GM12878 (cell line): Measurements from ENCODE around the gene ABL1. TPM values are rescaled to one million over a fixed set of nuclear protein-coding genes. Genes with fewer than 3 reads are reported as not detected.

ENCODE experiments used
- BCLAF1 ChIP-seq: fragments of 450-650 bp; IDR thresholded peaks from 2 replicates; pipeline ENCODE4 v1.6.1; 2017; ENCODE audit warnings: antibody characterized with exemption, mild to moderate bottlenecking, moderate library complexity
- BRCA1 ChIP-seq: IDR thresholded peaks from 2 replicates; pipeline ENCODE4 v1.6.1; 2011; ENCODE audit warnings: low read depth, low read length, improper control_type of control experiment
- CBX5 ChIP-seq: sonication (generic); IDR thresholded peaks from 2 replicates; pipeline ENCODE4 v1.6.1; 2016; ENCODE audit warnings: low read depth, moderate library complexity, mild to moderate bottlenecking, inconsistent platforms
- ESRRA ChIP-seq: IDR thresholded peaks from 2 replicates; pipeline ENCODE4 v1.6.1; 2012; ENCODE audit warnings: mild to moderate bottlenecking, low read length, improper control_type of control experiment
- HDGF ChIP-seq: fragments of 450-650 bp; IDR thresholded peaks from 2 replicates; pipeline ENCODE4 v1.6.1; 2016; ENCODE audit warnings: antibody characterized with exemption
- IKZF1 ChIP-seq: fragments of 450-650 bp; conservative IDR thresholded peaks from 2 replicates; pipeline ENCODE4 v1.6.1; 2017; ENCODE audit warnings: antibody characterized with exemption, mild to moderate bottlenecking
- IRF4 ChIP-seq: IDR thresholded peaks from 2 replicates; pipeline ENCODE4 v1.6.1; 2011; ENCODE audit warnings: low read depth, low read length
- KDM1A ChIP-seq: fragments of 200-600 bp; sonication (generic); IDR thresholded peaks from 2 replicates; pipeline ENCODE4 v1.6.1; 2016; ENCODE audit warnings: borderline replicate concordance
- KLF5 ChIP-seq: fragments of 450-650 bp; IDR thresholded peaks from 2 replicates; pipeline ENCODE4 v1.6.1; 2014; ENCODE audit warnings: mild to moderate bottlenecking; ENCODE audit not compliant: partially characterized antibody
- MTA2 ChIP-seq: fragments of 450-650 bp; IDR thresholded peaks from 2 replicates; pipeline ENCODE4 v1.6.1; 2016; ENCODE audit warnings: low read depth, mild to moderate bottlenecking, moderate library complexity
- NFYB ChIP-seq: IDR thresholded peaks from 2 replicates; pipeline ENCODE4 v1.6.1; 2011; ENCODE audit warnings: low read depth, mild to moderate bottlenecking, low read length, improper control_type of control experiment, moderate library complexity; ENCODE audit not compliant: insufficient read depth
- PML ChIP-seq: IDR thresholded peaks from 2 replicates; pipeline ENCODE4 v1.6.1; 2012; ENCODE audit warnings: low read length, inconsistent platforms
- RBBP5 ChIP-seq: fragments of 200-600 bp; sonication (generic); conservative IDR thresholded peaks from 2 replicates; pipeline ENCODE4 v1.6.1; 2016
- RELB ChIP-seq: fragments of 450-650 bp; IDR thresholded peaks from 2 replicates; pipeline ENCODE4 v1.6.1; 2017; ENCODE audit warnings: low read depth, mild to moderate bottlenecking, moderate library complexity
- SKIL ChIP-seq: fragments of 450-650 bp; IDR thresholded peaks from 2 replicates; pipeline ENCODE4 v1.6.1; 2017; ENCODE audit warnings: mild to moderate bottlenecking, low read depth, inconsistent platforms; ENCODE audit not compliant: poor library complexity, severe bottlenecking
- SREBF1 ChIP-seq: IDR thresholded peaks from 2 replicates; pipeline ENCODE4 v1.6.1; 2012; ENCODE audit warnings: mild to moderate bottlenecking, low read length
- SREBF2 ChIP-seq: IDR thresholded peaks from 2 replicates; pipeline ENCODE4 v1.6.1; 2012; ENCODE audit warnings: mild to moderate bottlenecking, low read length
- TBL1XR1 ChIP-seq: IDR thresholded peaks from 2 replicates; pipeline ENCODE4 v1.6.1; 2012; ENCODE audit warnings: low read depth, low read length, improper control_type of control experiment
- TCF12 ChIP-seq: IDR thresholded peaks from 2 replicates; pipeline ENCODE4 v1.6.1; 2011; ENCODE audit warnings: low read depth, mild to moderate bottlenecking, low read length
- ZNF592 ChIP-seq: fragments of 450-650 bp; IDR thresholded peaks from 2 replicates; pipeline ENCODE4 v1.6.1; 2017; ENCODE audit warnings: mild to moderate bottlenecking, moderate library complexity
- ZSCAN29 ChIP-seq: fragments of 450-650 bp; IDR thresholded peaks from 2 replicates; pipeline ENCODE4 v1.6.1; 2017; ENCODE audit warnings: mild to moderate bottlenecking, moderate library complexity
- polyA plus RNA-seq, 11 experiments: library from polyadenylated mRNA; depleted of rRNA in 4 of 11; unstranded in 6 of 11; stranded (reverse) in 5 of 11; fragments of >200 nt; fragmentation: Nextera tagmentation in 4 of 11; fragmentation: Illumina TruSeq in 1 of 11; extraction: Ambion mirVana in 4 of 11; extraction: Trizol in 1 of 11; gene quantifications; 1 replicate in 1 of 11; 2 replicates in 10 of 11; pipeline versions ENCODE4 v1.2.1 to v1.2.3, GENCODE V29; 2011 to 2016; ENCODE audit warnings: inconsistent platforms in 2 of 11, missing spikeins in 2 of 11, low read depth in 1 of 11
- total RNA-seq, 4 experiments: library from RNA; depleted of rRNA in 3 of 4; stranded (reverse); fragments of >200 nt in 3 of 4; fragmentation: Illumina TruSeq in 1 of 4; extraction: Trizol in 1 of 4; gene quantifications; 2 replicates each; pipeline versions ENCODE4 v1.2.1 to v1.2.3, GENCODE V29; 2013 to 2021

Gene ABL1
- total and polyA plus RNA-seq, 10 of the 15 experiments (the other 5 are each of a cell fraction or from before 2014, with no cell fraction given) = 0.79 to 51.5 (median 16.3) TPM

GRCh38 chr9:130931508-130932254, 96.6 kb downstream of the ABL1 start (continued):
- TF ChIP-seq BCLAF1 (no peak), IRF4 (peak; percentile 59; the same call in 1 of the 2 replicates), RBBP5 (no peak), CBX5 (no peak), RELB (0 out of 2 replicates have a peak, but pooled peaks have one; percentile 41), KDM1A (no peak), MTA2 (peak; percentile 74), ZNF592 (no peak), SREBF2 (no peak), SKIL (peak; percentile 51), NFYB (no peak), PML (no peak), BRCA1 (no peak), TCF12 (no peak), TBL1XR1 (no peak), SREBF1 (no peak), ESRRA (no peak), KLF5 (no peak), HDGF (no peak), IKZF1 (peak; percentile 74), ZSCAN29 (no peak)
